Measurements from ENCODE around the gene POLR2J. TPM values are rescaled to one million over a fixed set of nuclear protein-coding genes. Genes with fewer than 3 reads are reported as not detected.
"Not testable (repeated sequence)": the region's sequence is repeated elsewhere in the genome, so short reads cannot be mapped to it uniquely, and the experiment has no call there.

Gene POLR2J
- total RNA-seq, 1 experiment from 2014 or later: 51.4 TPM

- intact Hi-C loops (cut with micrococcal nuclease); DNase-seq (ENCODE audit: unreplicated experiment); POLR2A ChIA-PET; H3K9me3 Mint-ChIP-seq (ENCODE audit: unreplicated experiment); BruUV-seq (replicated peaks); H3K27ac Mint-ChIP-seq (ENCODE audit: low read depth, unreplicated experiment); CTCF ChIA-PET; H3K36me3 Mint-ChIP-seq (ENCODE audit: insufficient read depth, unreplicated experiment); H3K4me1 Mint-ChIP-seq (ENCODE audit: insufficient read depth, unreplicated experiment); H3K27me3 Mint-ChIP-seq (ENCODE audit: insufficient read depth, unreplicated experiment); H3K4me3 Mint-ChIP-seq (ENCODE audit: unreplicated experiment): not testable (repeated sequence)
Measured at GRCh38 chr7:102514881-102515721, 36.4 kb upstream of the POLR2J start.

- intact Hi-C loops (cut with micrococcal nuclease); H3K4me1 Mint-ChIP-seq (ENCODE audit: insufficient read depth, unreplicated experiment); BruUV-seq (replicated peaks); H3K4me3 Mint-ChIP-seq (ENCODE audit: unreplicated experiment); H3K27me3 Mint-ChIP-seq (ENCODE audit: insufficient read depth, unreplicated experiment); H3K9me3 Mint-ChIP-seq (ENCODE audit: unreplicated experiment); CTCF ChIA-PET; H3K36me3 Mint-ChIP-seq (ENCODE audit: insufficient read depth, unreplicated experiment); H3K27ac Mint-ChIP-seq (ENCODE audit: low read depth, unreplicated experiment); POLR2A ChIA-PET: not testable (repeated sequence)
- DNase-seq (ENCODE audit: unreplicated experiment): peak; percentile 0
Measured at GRCh38 chr7:102512642-102513221, 34.0 kb upstream of the POLR2J start.

GRCh38 chr7:102511860-102512522 is 33.3 kb upstream of the POLR2J start:
- BruUV-seq (replicated peaks); H3K9me3 Mint-ChIP-seq (ENCODE audit: unreplicated experiment); CTCF ChIA-PET; H3K4me1 Mint-ChIP-seq (ENCODE audit: insufficient read depth, unreplicated experiment); H3K36me3 Mint-ChIP-seq (ENCODE audit: insufficient read depth, unreplicated experiment); H3K4me3 Mint-ChIP-seq (ENCODE audit: unreplicated experiment); intact Hi-C loops (cut with micrococcal nuclease); H3K27ac Mint-ChIP-seq (ENCODE audit: low read depth, unreplicated experiment); POLR2A ChIA-PET; H3K27me3 Mint-ChIP-seq (ENCODE audit: insufficient read depth, unreplicated experiment); DNase-seq (ENCODE audit: unreplicated experiment): not testable (repeated sequence)

- DNase-seq (ENCODE audit: unreplicated experiment); H3K27ac Mint-ChIP-seq (ENCODE audit: low read depth, unreplicated experiment); BruUV-seq (replicated peaks); CTCF ChIA-PET; H3K4me3 Mint-ChIP-seq (ENCODE audit: unreplicated experiment); H3K36me3 Mint-ChIP-seq (ENCODE audit: insufficient read depth, unreplicated experiment); intact Hi-C loops (cut with micrococcal nuclease); H3K27me3 Mint-ChIP-seq (ENCODE audit: insufficient read depth, unreplicated experiment); H3K9me3 Mint-ChIP-seq (ENCODE audit: unreplicated experiment); POLR2A ChIA-PET; H3K4me1 Mint-ChIP-seq (ENCODE audit: insufficient read depth, unreplicated experiment): not testable (repeated sequence)
Measured at GRCh38 chr7:102510575-102510974, 31.9 kb upstream of the POLR2J start.

- H3K9me3 Mint-ChIP-seq (ENCODE audit: unreplicated experiment); H3K4me1 Mint-ChIP-seq (ENCODE audit: insufficient read depth, unreplicated experiment); H3K27ac Mint-ChIP-seq (ENCODE audit: low read depth, unreplicated experiment); intact Hi-C loops (cut with micrococcal nuclease); H3K4me3 Mint-ChIP-seq (ENCODE audit: unreplicated experiment); H3K36me3 Mint-ChIP-seq (ENCODE audit: insufficient read depth, unreplicated experiment); POLR2A ChIA-PET; BruUV-seq (replicated peaks); DNase-seq (ENCODE audit: unreplicated experiment); H3K27me3 Mint-ChIP-seq (ENCODE audit: insufficient read depth, unreplicated experiment); CTCF ChIA-PET: not testable (repeated sequence)
Measured at GRCh38 chr7:102507410-102508088, 28.8 kb upstream of the POLR2J start.

- H3K36me3 Mint-ChIP-seq (ENCODE audit: insufficient read depth, unreplicated experiment); POLR2A ChIA-PET; BruUV-seq (replicated peaks); DNase-seq (ENCODE audit: unreplicated experiment); H3K9me3 Mint-ChIP-seq (ENCODE audit: unreplicated experiment); H3K27me3 Mint-ChIP-seq (ENCODE audit: insufficient read depth, unreplicated experiment); H3K27ac Mint-ChIP-seq (ENCODE audit: low read depth, unreplicated experiment); H3K4me1 Mint-ChIP-seq (ENCODE audit: insufficient read depth, unreplicated experiment); CTCF ChIA-PET; H3K4me3 Mint-ChIP-seq (ENCODE audit: unreplicated experiment); intact Hi-C loops (cut with micrococcal nuclease): not testable (repeated sequence)
Measured at GRCh38 chr7:102505298-102506185, 26.8 kb upstream of the POLR2J start.

- DNase-seq (ENCODE audit: unreplicated experiment); H3K27me3 Mint-ChIP-seq (ENCODE audit: insufficient read depth, unreplicated experiment); intact Hi-C loops (cut with micrococcal nuclease); H3K27ac Mint-ChIP-seq (ENCODE audit: low read depth, unreplicated experiment); CTCF ChIA-PET; BruUV-seq (replicated peaks); H3K4me1 Mint-ChIP-seq (ENCODE audit: insufficient read depth, unreplicated experiment); H3K9me3 Mint-ChIP-seq (ENCODE audit: unreplicated experiment); H3K4me3 Mint-ChIP-seq (ENCODE audit: unreplicated experiment); POLR2A ChIA-PET; H3K36me3 Mint-ChIP-seq (ENCODE audit: insufficient read depth, unreplicated experiment): not testable (repeated sequence)
Measured at GRCh38 chr7:102503141-102503540, 24.4 kb upstream of the POLR2J start.

GRCh38 chr7:102498321-102498720 is 19.6 kb upstream of the POLR2J start:
- H3K9me3 Mint-ChIP-seq (ENCODE audit: unreplicated experiment); H3K4me3 Mint-ChIP-seq (ENCODE audit: unreplicated experiment); POLR2A ChIA-PET; DNase-seq (ENCODE audit: unreplicated experiment); H3K27me3 Mint-ChIP-seq (ENCODE audit: insufficient read depth, unreplicated experiment); CTCF ChIA-PET; H3K27ac Mint-ChIP-seq (ENCODE audit: low read depth, unreplicated experiment); H3K36me3 Mint-ChIP-seq (ENCODE audit: insufficient read depth, unreplicated experiment); H3K4me1 Mint-ChIP-seq (ENCODE audit: insufficient read depth, unreplicated experiment); intact Hi-C loops (cut with micrococcal nuclease); BruUV-seq (replicated peaks): not testable (repeated sequence)
